Neuronal stem cell (in vitro differentiated cells): ENCODE data around the gene SCAF1.

Source experiments
- DNase-seq: peaks from one replicate; pipeline ENCODE4 v3.0.0-alpha.2; 2013; ENCODE audit warnings: low spot score
- H2AFZ ChIP-seq: one replicate; pipeline ENCODE4 v1.6.1; 2013; ENCODE audit warnings: mild to moderate bottlenecking, low read length, inconsistent platforms
- H2AK5ac ChIP-seq: 2 replicates; pipeline ENCODE4 v1.6.1; 2013; ENCODE audit warnings: low read depth, mild to moderate bottlenecking, inconsistent platforms, low read length, moderate library complexity, mixed read lengths
- H2BK120ac ChIP-seq: 2 replicates; pipeline ENCODE4 v1.6.1; 2013; ENCODE audit warnings: low read depth, mild to moderate bottlenecking, inconsistent platforms, low read length, moderate library complexity, mixed read lengths
- H2BK12ac ChIP-seq: one replicate; pipeline ENCODE4 v1.6.1; 2013; ENCODE audit warnings: low read length, inconsistent platforms
- H2BK15ac ChIP-seq: 2 replicates; pipeline ENCODE4 v1.6.1; 2013; ENCODE audit warnings: mild to moderate bottlenecking, low read length, inconsistent platforms, mixed read lengths
- H2BK5ac ChIP-seq: one replicate; pipeline ENCODE4 v1.6.1; 2013; ENCODE audit warnings: inconsistent platforms, mild to moderate bottlenecking, low read length, moderate library complexity
- H3K14ac ChIP-seq: one replicate; pipeline ENCODE4 v1.6.1; 2013; ENCODE audit warnings: low read length, inconsistent platforms
- H3K18ac ChIP-seq: 2 replicates; pipeline ENCODE4 v1.6.1; 2013; ENCODE audit warnings: low read length, inconsistent platforms
- H3K23ac ChIP-seq: 2 replicates; pipeline ENCODE4 v1.6.1; 2013; ENCODE audit warnings: low read depth, mild to moderate bottlenecking, mixed read lengths, low read length, inconsistent platforms; ENCODE audit not compliant: poor library complexity
- H3K27ac ChIP-seq: replicated peaks from 3 replicates; pipeline ENCODE4 v1.5.1; 2013; ENCODE audit warnings: low read length, inconsistent platforms
- H3K27me3 ChIP-seq, 3 experiments: 2 replicates each; pipeline ENCODE4 v1.6.1; 2013; ENCODE audit warnings: low read length in 3 of 3, mild to moderate bottlenecking in 2 of 3, inconsistent platforms in 1 of 3, low read depth in 1 of 3, mixed read lengths in 1 of 3, moderate library complexity in 1 of 3; ENCODE audit not compliant: control insufficient read depth in 3 of 3, insufficient read depth in 3 of 3
- H3K36me3 ChIP-seq, 2 donors: replicated peaks in 1 of 2; 2 replicates each; pipeline ENCODE4 v1.6.1; 2013; ENCODE audit warnings: low read length in 2 of 2; ENCODE audit not compliant: control insufficient read depth in 2 of 2, insufficient read depth in 2 of 2
- H3K4ac ChIP-seq: 2 replicates; pipeline ENCODE4 v1.6.1; 2013; ENCODE audit warnings: inconsistent platforms, mild to moderate bottlenecking, low read length, moderate library complexity
- H3K4me1 ChIP-seq, 2 donors: 1 replicate in 1 of 2; 2 replicates in 1 of 2; pipeline ENCODE4 v1.6.1; 2013; ENCODE audit warnings: low read length in 2 of 2, low read depth in 1 of 2; ENCODE audit not compliant: control insufficient read depth in 2 of 2, insufficient read depth in 1 of 2
- H3K4me2 ChIP-seq: one replicate; pipeline ENCODE4 v1.6.1; 2013; ENCODE audit warnings: mild to moderate bottlenecking, low read length, inconsistent platforms; ENCODE audit not compliant: insufficient read depth, poor library complexity, severe bottlenecking
- H3K4me3 ChIP-seq, 2 donors: 2 replicates each; pipeline ENCODE4 v1.5.1; 2013; ENCODE audit warnings: low read length in 2 of 2, mild to moderate bottlenecking in 2 of 2, inconsistent platforms in 1 of 2, moderate library complexity in 1 of 2
- H3K79me1 ChIP-seq: one replicate; pipeline ENCODE4 v1.6.1; 2013; ENCODE audit warnings: low read depth, mild to moderate bottlenecking, inconsistent platforms, low read length, moderate library complexity
- H3K9ac ChIP-seq: one replicate; pipeline ENCODE4 v1.6.1; 2013; ENCODE audit warnings: mild to moderate bottlenecking, low read depth, low read length, inconsistent platforms; ENCODE audit not compliant: poor library complexity
- H3K9me3 ChIP-seq, 2 donors: replicated peaks in 1 of 2; 2 replicates each; pipeline versions ENCODE3 to v1.6.1; 2013; ENCODE audit warnings: low read length in 2 of 2, mild to moderate bottlenecking in 2 of 2, inconsistent platforms in 1 of 2, low read depth in 1 of 2, mixed read lengths in 1 of 2, moderate library complexity in 1 of 2; ENCODE audit not compliant: control insufficient read depth in 2 of 2, insufficient read depth in 1 of 2
- H4K8ac ChIP-seq: one replicate; pipeline ENCODE4 v1.6.1; 2013; ENCODE audit warnings: low read depth, mild to moderate bottlenecking, inconsistent platforms, low read length, moderate library complexity
- H4K91ac ChIP-seq: one replicate; pipeline ENCODE4 v1.6.1; 2013; ENCODE audit warnings: low read length, low read depth, mild to moderate bottlenecking, inconsistent platforms; ENCODE audit not compliant: poor library complexity
- WGBS, 2 donors: extraction: QIAGEN DNeasy Blood & Tissue Kit; methylation state at CpG; one replicate each; pipeline ENCODE4 v1.1.7; 2013; ENCODE audit warnings: missing lambda C conversion rate in 2 of 2, mixed read lengths in 1 of 2; ENCODE audit not compliant: insufficient read length in 2 of 2, insufficient replicate concordance in 1 of 2; ENCODE audit errors: extremely low coverage in 2 of 2; 5-methylcytosine and 5-hydroxymethylcytosine counted together

Gene SCAF1

DNA sequence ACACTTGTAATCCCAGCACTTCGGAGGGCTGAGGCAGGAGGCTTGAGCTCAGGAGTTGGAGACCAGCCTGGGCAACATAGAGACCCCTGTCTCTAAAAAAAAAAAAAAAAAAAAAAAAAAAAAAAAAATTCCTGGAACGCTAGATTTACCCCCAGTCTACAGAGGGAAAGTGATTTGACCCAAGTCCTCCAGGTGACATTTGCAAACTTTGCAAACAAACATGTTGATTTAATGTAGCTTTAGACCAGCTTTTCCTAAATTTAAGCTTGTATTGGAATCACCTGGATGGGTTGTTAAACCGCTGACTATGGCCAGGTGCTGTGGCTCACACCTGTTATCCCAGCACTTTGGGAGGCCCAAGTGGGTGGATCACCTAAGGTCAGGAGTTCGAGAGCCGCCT lies 57.4 kb downstream of the SCAF1 start:
- no peaks in the 10 kb centered on the region for H3K4me1 ChIP-seq
- H2BK120ac ChIP-seq, result no peak overlapping the region
- H2AFZ ChIP-seq, result no peak overlapping the region
- no peak overlapping the region for H2BK5ac ChIP-seq
- peaks cover 3% of the 10 kb centered on the region for H3K79me1 ChIP-seq
- H4K8ac ChIP-seq, result no peak overlapping the region
- H3K9ac ChIP-seq, result no peak overlapping the region
- H2AK5ac ChIP-seq, result no peak overlapping the region
- no CpG with 5 or more reads among the region's 5 CpGs for WGBS, 2 donors
- H3K36me3 ChIP-seq, result peaks cover 20 to 30% of the 10 kb centered on the region in 2 donors
- no peak for DNase-seq
- no peak overlapping the region for H3K14ac ChIP-seq
- H3K23ac ChIP-seq, result no peak overlapping the region
- H3K9me3 ChIP-seq, result peaks cover 0 to 2% of the 10 kb centered on the region in 2 donors
- H3K4me2 ChIP-seq, result no peak overlapping the region
- no peak overlapping the region for H3K18ac ChIP-seq
- H3K27me3 ChIP-seq, result no peaks in the 10 kb centered on the region
- H2BK12ac ChIP-seq, result no peak overlapping the region
- no peak overlapping the region for H3K4me3 ChIP-seq
- no peak overlapping the region for H3K27ac ChIP-seq
- H4K91ac ChIP-seq, result no peak overlapping the region
- no peak overlapping the region for H2BK15ac ChIP-seq
- no peak overlapping the region for H3K4ac ChIP-seq

GRCh38 chr19:49700563-49700962 lies 58.6 kb downstream of the SCAF1 start:
- no peak for DNase-seq
- Histone ChIP-seq H3K4ac (no peak overlapping the region), H2BK12ac (no peak overlapping the region), H3K9me3 (no peaks in the 10 kb centered on the region), H3K79me1 (peaks cover 3% of the 10 kb centered on the region), H2BK120ac (no peak overlapping the region), H3K18ac (no peak overlapping the region), H3K23ac (no peak overlapping the region), H2AFZ (no peak overlapping the region), H3K4me1 (no peaks in the 10 kb centered on the region), H3K27me3 (no peaks in the 10 kb centered on the region), H3K4me3 (no peak overlapping the region), H3K4me2 (no peak overlapping the region), H3K9ac (no peak overlapping the region), H3K14ac (no peak overlapping the region), H2BK15ac (no peak overlapping the region), H4K8ac (no peak overlapping the region), H3K36me3 (peaks cover 29 to 41% of the 10 kb centered on the region in 2 donors), H4K91ac (no peak overlapping the region), H2BK5ac (no peak overlapping the region), H2AK5ac (no peak overlapping the region), H3K27ac (no peak overlapping the region)
- no CpG with 5 or more reads among the region's 11 CpGs for WGBS, 2 donors

- H2AK5ac ChIP-seq, result no peak overlapping the region
- no peak overlapping the region for H3K14ac ChIP-seq
- H3K23ac ChIP-seq, result no peak overlapping the region
- no peak overlapping the region for H4K8ac ChIP-seq
- no peak overlapping the region for H2BK15ac ChIP-seq
- H3K4me1 ChIP-seq, result no peaks in the 10 kb centered on the region
- no peaks in the 10 kb centered on the region for H3K27me3 ChIP-seq
- H3K4ac ChIP-seq, result no peak overlapping the region
- H2BK5ac ChIP-seq, result no peak overlapping the region
- no peak overlapping the region for H2AFZ ChIP-seq
- no peak overlapping the region for H3K18ac ChIP-seq
- no peak overlapping the region for H3K4me2 ChIP-seq
- no peaks in the 10 kb centered on the region for H3K9me3 ChIP-seq
- DNase-seq, result no peak
- peak overlapping the region; percentile 77 for H3K9ac ChIP-seq
- H2BK12ac ChIP-seq, result no peak overlapping the region
- no peak overlapping the region for H4K91ac ChIP-seq
- no peak overlapping the region for H3K27ac ChIP-seq
- H3K79me1 ChIP-seq, result peaks cover 3% of the 10 kb centered on the region
- no peak overlapping the region for H2BK120ac ChIP-seq
- no CpG with 5 or more reads among the region's 40 CpGs for WGBS, 2 donors
- H3K36me3 ChIP-seq, result peaks cover 36 to 45% of the 10 kb centered on the region in 2 donors
- H3K4me3 ChIP-seq, result no peak overlapping the region
Measured at GRCh38 chr19:49701271-49701786, 59.3 kb downstream of the SCAF1 start.

DNA sequence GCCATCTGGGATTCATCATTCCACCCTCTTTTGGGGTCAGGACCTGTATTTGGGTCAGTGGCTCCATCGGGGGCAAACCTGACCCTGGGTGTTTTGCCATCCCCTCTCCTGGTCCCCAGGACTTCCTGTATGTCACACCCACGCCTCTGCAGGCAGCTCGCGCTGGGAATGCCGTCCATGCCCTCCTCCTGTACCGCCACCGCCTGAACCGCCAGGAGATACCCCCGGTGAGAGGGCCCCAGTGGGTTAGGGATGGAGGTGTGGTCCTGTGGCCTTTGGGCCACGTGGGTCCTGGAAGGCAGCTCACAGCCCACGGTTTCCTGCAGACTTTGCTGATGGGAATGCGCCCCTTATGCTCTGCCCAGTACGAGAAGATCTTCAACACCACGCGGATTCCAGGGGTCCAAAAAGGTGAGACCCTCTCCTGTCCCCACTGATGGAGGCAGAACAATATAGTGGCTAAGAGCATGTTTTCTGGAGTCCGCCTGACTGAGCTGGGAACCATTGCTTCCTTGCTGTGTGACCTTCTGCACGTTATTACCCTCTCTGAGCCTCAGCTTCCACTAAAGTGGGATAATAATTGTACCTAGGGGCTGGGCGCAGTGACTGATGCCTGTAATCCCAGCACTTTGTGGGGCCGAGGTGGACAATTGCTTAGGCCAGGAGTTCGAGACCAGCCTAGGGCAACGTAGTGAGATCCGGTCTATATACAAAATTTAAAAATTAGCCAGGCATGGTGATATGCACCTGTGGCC lies 63.1 kb downstream of the SCAF1 start:
- Histone ChIP-seq H3K36me3 (peaks cover 43 to 50% of the 10 kb centered on the region in 2 donors), H3K9me3 (peaks cover 0 to 3% of the 10 kb centered on the region in 2 donors), H2AK5ac (no peak overlapping the region), H2AFZ (no peak overlapping the region), H3K4ac (no peak overlapping the region), H2BK15ac (no peak overlapping the region), H3K27me3 (no peaks in the 10 kb centered on the region), H2BK120ac (no peak overlapping the region), H4K8ac (peak overlapping the region; percentile 99), H3K4me2 (no peak overlapping the region), H3K79me1 (peaks cover 3% of the 10 kb centered on the region), H3K23ac (no peak overlapping the region), H3K9ac (no peak overlapping the region), H2BK5ac (no peak overlapping the region), H3K27ac (no peak overlapping the region), H3K4me1 (no peaks in the 10 kb centered on the region), H3K14ac (no peak overlapping the region), H3K18ac (no peak overlapping the region), H4K91ac (no peak overlapping the region), H2BK12ac (no peak overlapping the region), H3K4me3 (no peak overlapping the region)
- WGBS, 2 donors, result no CpG with 5 or more reads among the region's 22 CpGs
- no peak for DNase-seq
